Stimulated activated naive CD4-positive, alpha-beta T cell treated with Interleukin-2 at 50 U/mL for 16 hours (primary cell): ENCODE measurements around the gene RANBP2.
A peak's percentile ranks its signal among the peaks of the same experiment; 100 is the strongest.
"Not testable (repeated sequence)": the region's sequence is repeated elsewhere in the genome, so short reads cannot be mapped to it uniquely, and the experiment has no call there.

Source experiments
- DNase-seq: peaks from one replicate; lab custom pipeline; 2025; lab: John Stamatoyannopoulos, UW

The RANBP2 gene

GRCh38 chr2:108719149-108720044, at the start of gene RANBP2:
TSS of gene RANBP2 (plus strand) at chr2:108719482. CDS start at chr2:108719607, 125 bp downstream.
- DNase-seq: peak; percentile 94

- not testable (repeated sequence) for DNase-seq
Observed at GRCh38 chr2:108670282-108670681, 49.0 kb upstream of the RANBP2 start.

GRCh38 chr2:108672200-108672805, 47.0 kb upstream of the RANBP2 start:
- DNase-seq: not testable (repeated sequence)

- DNase-seq: not testable (repeated sequence)
Observed at GRCh38 chr2:108676522-108676921, 42.8 kb upstream of the RANBP2 start.

- DNase-seq: not testable (repeated sequence)
Observed at GRCh38 chr2:108677239-108677744, 42.0 kb upstream of the RANBP2 start.

- not testable (repeated sequence) for DNase-seq
Observed at GRCh38 chr2:108678198-108678651, 41.1 kb upstream of the RANBP2 start.

- not testable (repeated sequence) for DNase-seq
Observed at GRCh38 chr2:108680805-108681204, 38.5 kb upstream of the RANBP2 start.

- not testable (repeated sequence) for DNase-seq
Observed at GRCh38 chr2:108688818-108689756, 30.2 kb upstream of the RANBP2 start.

GRCh38 chr2:108690001-108690400, 29.3 kb upstream of the RANBP2 start:
- DNase-seq: not testable (repeated sequence)

- no peak for DNase-seq
Observed at GRCh38 chr2:108691447-108691846, 27.8 kb upstream of the RANBP2 start.

GRCh38 chr2:108701208-108701607, 18.1 kb upstream of the RANBP2 start:
- no peak for DNase-seq

- DNase-seq: no peak
Observed at GRCh38 chr2:108701806-108702205, 17.5 kb upstream of the RANBP2 start.

- DNase-seq: no peak
Observed at GRCh38 chr2:108704871-108705270, 14.4 kb upstream of the RANBP2 start.

GRCh38 chr2:108707300-108707699, 12.0 kb upstream of the RANBP2 start:
- DNase-seq: no peak

GRCh38 chr2:108716971-108717370, 2.3 kb upstream of the RANBP2 start:
- DNase-seq: not testable (repeated sequence)

- not testable (repeated sequence) for DNase-seq
Observed at GRCh38 chr2:108726048-108726447, 6.8 kb downstream of the RANBP2 start.

GRCh38 chr2:108734656-108735055, 15.4 kb downstream of the RANBP2 start:
- DNase-seq: not testable (repeated sequence)

- not testable (repeated sequence) for DNase-seq
Observed at GRCh38 chr2:108757973-108758372, 38.7 kb downstream of the RANBP2 start.

- not testable (repeated sequence) for DNase-seq
Observed at GRCh38 chr2:108762618-108763017, 43.3 kb downstream of the RANBP2 start.

- DNase-seq: not testable (repeated sequence)
Observed at GRCh38 chr2:108766671-108767070, 47.4 kb downstream of the RANBP2 start.

- not testable (repeated sequence) for DNase-seq
Observed at GRCh38 chr2:108767859-108768258, 48.6 kb downstream of the RANBP2 start.

- DNase-seq: no peak
Observed at GRCh38 chr2:108776475-108776874, 57.2 kb downstream of the RANBP2 start.
